GM12801 (cell line): ENCODE measurements around the gene PIN4.

Source experiments
- TF ChIP-seq, protein P1 (sequence below): IDR thresholded peaks from one replicate; pipeline ENCODE4 v1.5.1; 2011; ENCODE audit warnings: control low read depth; ENCODE audit not compliant: insufficient read length; ENCODE audit errors: extremely low read depth

The PIN4 gene

DNA sequence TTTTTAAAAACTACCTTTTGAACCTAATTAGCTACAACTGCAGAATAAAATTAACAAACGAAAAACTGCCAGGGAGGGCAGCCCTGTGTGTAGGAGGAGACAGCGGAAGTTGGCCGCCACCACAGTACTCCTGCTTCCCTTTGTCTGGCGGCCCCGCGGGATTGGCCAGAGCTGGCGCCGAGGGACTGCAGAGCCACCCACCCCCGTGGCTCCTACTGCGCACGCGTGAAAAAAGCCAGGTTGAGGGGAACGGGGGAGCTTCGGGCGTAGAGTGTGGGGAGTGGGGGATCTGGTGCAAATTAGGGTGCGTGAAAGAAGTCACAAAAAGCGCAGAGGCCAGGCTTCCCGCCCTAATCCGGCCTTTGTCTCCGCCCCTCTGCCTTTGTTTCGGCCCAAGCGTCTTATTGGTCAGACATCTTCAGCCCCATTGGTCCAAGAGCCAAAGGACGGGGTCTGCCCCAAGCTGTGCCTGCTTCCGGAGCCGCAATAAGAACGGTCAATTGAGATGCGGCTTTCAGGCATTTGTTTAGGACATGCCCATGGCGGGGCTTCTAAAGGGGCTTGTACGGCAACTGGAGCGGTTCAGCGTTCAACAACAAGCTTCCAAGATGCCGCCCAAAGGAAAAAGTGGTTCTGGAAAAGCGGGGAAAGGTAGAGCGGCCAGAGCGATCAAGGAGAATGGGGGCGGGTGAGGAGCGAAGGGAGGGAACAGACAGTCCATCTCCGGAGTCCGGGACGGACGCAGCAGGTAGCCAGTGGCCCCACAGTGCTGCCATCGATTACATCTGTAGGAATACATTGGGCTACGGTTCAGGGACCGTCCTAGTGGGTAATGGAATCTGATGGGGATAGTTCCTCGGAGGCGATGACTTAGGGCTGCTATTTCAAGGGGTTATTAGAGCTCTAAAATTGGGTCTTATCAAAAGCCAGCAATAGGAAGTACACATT lies at the start of gene PIN4:
TSS of gene PIN4 (plus strand) at position 580 of the 948 bp plus-strand sequence. CDS start at position 609, 29 bp downstream.
- TF ChIP-seq, protein P1, sequence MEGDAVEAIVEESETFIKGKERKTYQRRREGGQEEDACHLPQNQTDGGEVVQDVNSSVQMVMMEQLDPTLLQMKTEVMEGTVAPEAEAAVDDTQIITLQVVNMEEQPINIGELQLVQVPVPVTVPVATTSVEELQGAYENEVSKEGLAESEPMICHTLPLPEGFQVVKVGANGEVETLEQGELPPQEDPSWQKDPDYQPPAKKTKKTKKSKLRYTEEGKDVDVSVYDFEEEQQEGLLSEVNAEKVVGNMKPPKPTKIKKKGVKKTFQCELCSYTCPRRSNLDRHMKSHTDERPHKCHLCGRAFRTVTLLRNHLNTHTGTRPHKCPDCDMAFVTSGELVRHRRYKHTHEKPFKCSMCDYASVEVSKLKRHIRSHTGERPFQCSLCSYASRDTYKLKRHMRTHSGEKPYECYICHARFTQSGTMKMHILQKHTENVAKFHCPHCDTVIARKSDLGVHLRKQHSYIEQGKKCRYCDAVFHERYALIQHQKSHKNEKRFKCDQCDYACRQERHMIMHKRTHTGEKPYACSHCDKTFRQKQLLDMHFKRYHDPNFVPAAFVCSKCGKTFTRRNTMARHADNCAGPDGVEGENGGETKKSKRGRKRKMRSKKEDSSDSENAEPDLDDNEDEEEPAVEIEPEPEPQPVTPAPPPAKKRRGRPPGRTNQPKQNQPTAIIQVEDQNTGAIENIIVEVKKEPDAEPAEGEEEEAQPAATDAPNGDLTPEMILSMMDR = no peak

DNA sequence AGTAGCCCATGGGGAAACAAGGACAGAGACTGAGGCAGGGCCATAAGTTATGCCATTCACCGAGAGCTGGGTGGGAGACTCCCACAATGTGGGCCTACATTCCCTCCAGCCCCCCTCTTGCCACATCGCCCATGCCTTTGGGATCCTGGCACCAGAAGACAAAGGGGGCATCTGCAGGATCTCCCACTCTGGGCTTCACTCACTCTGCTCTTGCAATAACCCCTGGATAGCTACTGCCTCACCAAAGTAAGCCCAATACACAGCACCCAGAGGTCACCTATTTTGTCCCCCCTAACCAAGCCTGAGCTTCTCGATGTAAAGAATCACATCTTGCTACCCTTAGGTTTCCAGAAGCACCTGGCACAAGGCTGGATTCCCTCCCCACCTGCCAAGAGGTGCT lies 49.1 kb upstream of the PIN4 start:
- TF ChIP-seq, protein P1 = no peak

DNA sequence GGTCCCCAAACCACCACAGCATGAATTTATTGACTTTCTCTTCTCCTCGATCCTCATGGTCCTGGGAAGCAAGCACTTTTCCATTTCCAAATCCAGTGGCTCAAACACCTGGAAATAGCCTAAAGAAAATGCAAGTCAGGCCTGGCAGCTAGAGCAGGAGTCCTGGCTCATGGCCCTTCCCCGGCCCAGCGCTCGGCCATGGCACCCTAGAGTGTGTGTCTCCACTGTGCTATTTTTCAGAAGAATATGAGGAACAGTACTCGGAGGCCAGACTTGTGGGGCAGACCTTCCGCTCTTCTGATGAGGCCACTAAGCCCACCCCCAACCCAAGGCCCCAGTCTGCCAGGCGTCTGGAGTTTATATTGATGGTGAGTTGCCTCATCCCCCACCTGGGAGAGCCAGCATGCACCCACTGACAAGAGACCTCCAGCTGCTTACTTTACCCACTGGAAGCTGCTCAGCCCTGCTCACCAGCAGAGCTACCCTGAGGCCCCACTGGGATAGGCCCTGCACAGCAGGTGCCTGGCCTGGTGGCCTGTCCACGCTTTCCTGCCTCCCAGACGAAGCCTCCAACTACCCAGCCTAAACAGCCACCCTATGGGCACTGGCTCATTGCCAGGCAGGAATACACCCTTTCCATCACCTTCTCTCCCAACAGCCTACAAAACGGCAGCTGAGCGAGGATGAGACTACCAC lies 47.6 kb upstream of the PIN4 start:
- TF ChIP-seq, protein P1 = no peak

DNA sequence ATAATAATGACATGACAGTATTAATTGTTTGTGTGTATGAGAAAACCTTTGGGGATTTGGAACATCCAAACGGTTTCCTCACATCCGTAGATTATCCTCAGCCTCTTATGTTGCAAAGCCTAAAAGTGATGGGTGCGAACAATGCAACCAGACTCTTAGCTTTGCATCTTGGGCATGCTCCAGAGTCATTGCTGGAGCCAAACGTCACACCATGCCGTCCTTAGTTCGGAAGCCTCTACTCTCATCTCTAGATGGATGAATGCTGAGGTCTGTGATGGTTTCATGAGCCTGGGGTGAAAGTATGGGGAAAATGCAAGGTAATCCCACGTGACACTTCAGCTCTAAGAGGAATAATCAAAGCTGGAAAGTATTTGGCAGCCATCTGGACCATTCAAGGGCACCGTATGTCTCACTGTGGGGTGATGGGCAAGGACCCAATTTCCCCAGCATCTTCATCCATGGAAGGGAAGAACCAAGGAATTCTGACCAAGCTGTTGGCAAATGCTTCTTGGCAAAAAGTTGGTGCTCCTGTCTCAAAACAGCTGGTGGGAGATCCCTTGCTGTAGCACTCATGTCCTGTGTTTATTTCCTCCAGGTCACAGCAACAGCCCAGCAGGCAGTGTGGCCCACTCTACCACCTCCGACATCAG lies 43.6 kb upstream of the PIN4 start:
- TF ChIP-seq, protein P1 = no peak

DNA sequence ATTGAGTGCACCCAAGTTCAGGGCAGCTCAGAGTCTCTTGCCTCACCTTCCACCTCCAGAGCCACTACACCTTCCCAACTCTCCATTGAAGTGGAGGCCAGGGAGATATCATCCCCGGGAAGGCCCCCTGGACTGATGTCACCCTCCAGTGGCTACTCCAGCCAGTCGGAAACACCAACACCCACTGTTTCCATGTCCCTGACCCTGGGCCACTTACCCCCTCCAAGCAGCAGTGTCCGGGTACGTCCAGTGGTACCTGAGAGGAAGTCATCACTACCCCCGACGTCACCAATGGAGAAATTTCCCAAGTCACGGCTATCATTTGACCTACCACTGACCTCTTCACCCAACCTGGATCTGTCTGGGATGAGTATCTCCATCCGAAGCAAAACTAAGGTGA lies 42.0 kb upstream of the PIN4 start:
- TF ChIP-seq, protein P1 = no peak

DNA sequence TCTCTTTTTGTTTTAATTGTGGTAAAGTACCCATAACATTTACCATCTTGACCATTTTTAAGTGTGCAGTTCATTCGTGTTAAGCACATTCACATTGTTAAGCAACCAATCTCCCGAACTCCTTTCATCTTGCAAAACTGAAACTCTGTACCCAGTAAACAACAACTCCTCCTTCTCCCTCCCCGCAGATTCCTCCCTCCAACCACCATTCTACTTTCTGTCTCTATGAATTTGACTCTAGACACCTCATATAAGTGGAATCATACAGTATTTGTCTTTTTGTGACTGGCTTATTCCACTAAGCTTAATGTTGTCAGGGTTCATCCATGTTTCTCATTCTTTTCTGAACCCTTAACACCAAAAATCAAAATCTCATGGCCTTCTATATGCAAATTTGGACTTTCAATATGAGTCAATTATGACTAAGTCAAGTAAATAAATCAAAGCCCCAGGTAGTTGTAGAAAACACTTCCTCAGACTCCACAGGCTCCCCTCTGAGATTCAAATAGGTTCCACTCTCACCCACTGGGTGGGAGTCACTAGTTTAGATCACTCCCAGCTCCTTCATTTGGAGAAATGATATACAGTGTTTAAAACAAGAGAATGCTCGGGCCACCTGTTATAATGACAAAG lies 40.1 kb upstream of the PIN4 start:
- TF ChIP-seq, protein P1 = no peak
